Measurements from ENCODE around the gene RXYLT1.

- TF ChIP-seq CTCF (IDR thresholded peaks at IDR 0.05; ENCODE audit: poor library complexity) (peak; percentile 32), EZH2 (IDR thresholded peaks at IDR 0.05; ENCODE audit: borderline replicate concordance) (no peak)
These were observed 65.0 kb downstream of the RXYLT1 start, which contains the start of gene SRGAP1 for GRCh38 chr12:63844391-63845341.

Measured in hepatocyte (in vitro differentiated cells).